Endothelial cell (in vitro differentiated cells): Measurements from ENCODE around the gene IL1RAPL1. TPM values are rescaled to one million over a fixed set of nuclear protein-coding genes. Genes with fewer than 3 reads are reported as not detected.

ENCODE experiments used
- DNase-seq: peaks from one replicate; pipeline ENCODE4 v3.0.0; 2021; ENCODE audit warnings: low spot score
- H3K27ac Mint-ChIP-seq: one replicate; pipeline ENCODE4 v1.8.0; 2021; ENCODE audit warnings: mixed read lengths, inconsistent platforms; ENCODE audit not compliant: unreplicated experiment
- H3K27me3 Mint-ChIP-seq: one replicate; pipeline ENCODE4 v1.8.0; 2021; ENCODE audit warnings: mild to moderate bottlenecking, moderate library complexity, mixed read lengths, inconsistent platforms; ENCODE audit not compliant: unreplicated experiment
- H3K36me3 Mint-ChIP-seq: one replicate; pipeline ENCODE4 v1.8.0; 2021; ENCODE audit warnings: mild to moderate bottlenecking, low read depth, mixed read lengths, inconsistent platforms; ENCODE audit not compliant: unreplicated experiment
- H3K4me1 Mint-ChIP-seq: one replicate; pipeline ENCODE4 v1.8.0; 2021; ENCODE audit warnings: mild to moderate bottlenecking, mixed read lengths, inconsistent platforms; ENCODE audit not compliant: unreplicated experiment
- H3K4me3 Mint-ChIP-seq: one replicate; pipeline ENCODE4 v1.8.0; 2021; ENCODE audit warnings: mild to moderate bottlenecking, mixed read lengths, inconsistent platforms; ENCODE audit not compliant: unreplicated experiment
- H3K9me3 Mint-ChIP-seq: one replicate; pipeline ENCODE4 v1.8.0; 2021; ENCODE audit warnings: mixed read lengths, inconsistent platforms; ENCODE audit not compliant: unreplicated experiment
- CTCF ChIP-seq: fragments of 200-600 bp; sonication (generic); IDR thresholded peaks from one replicate; pipeline ENCODE4 v1.5.0; 2021; ENCODE audit warnings: antibody characterized with exemption; ENCODE audit not compliant: unreplicated experiment
- total RNA-seq: library from RNA; stranded (reverse); fragmentation: NEBNext Ultra II Directional; extraction: Animal tissue kit (Norgen Biotek cat#: 25700); gene quantifications from one replicate; pipeline ENCODE4 v1.2.1, GENCODE V29; 2021; ENCODE audit not compliant: unreplicated experiment

Gene IL1RAPL1
- total RNA-seq, 1 donor from 2014 or later, result 0.18 TPM

DNA sequence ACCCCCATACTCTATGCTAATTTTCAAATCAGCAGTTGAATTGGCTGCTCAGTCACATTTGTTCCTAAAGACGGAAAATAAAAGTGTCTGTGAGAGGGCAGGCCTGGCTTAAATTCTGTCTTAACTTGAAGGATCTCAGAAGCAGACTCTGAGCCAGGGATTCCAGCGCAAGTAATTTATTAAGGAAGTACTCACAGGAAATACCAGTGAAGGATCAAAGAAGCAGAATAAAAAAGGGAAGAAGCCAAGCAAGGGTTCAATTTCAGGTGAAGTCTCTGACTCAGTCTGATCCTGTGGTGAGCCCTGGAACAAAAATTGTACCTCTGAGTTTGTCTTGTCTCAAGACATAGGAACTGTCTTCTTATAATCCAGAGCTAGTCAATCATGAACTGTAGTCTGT, 52.2 kb downstream of the IL1RAPL1 start:
- H3K27me3 Mint-ChIP-seq, result no peaks in the 10 kb centered on the region
- H3K4me3 Mint-ChIP-seq, result no peak overlapping the region
- no peak for TF ChIP-seq CTCF
- H3K4me1 Mint-ChIP-seq, result no peaks in the 10 kb centered on the region
- no peaks in the 10 kb centered on the region for H3K9me3 Mint-ChIP-seq
- no peaks in the 10 kb centered on the region for H3K36me3 Mint-ChIP-seq
- DNase-seq, result no peak
- no peak overlapping the region for H3K27ac Mint-ChIP-seq

- Mint-ChIP-seq H3K9me3 (no peaks in the 10 kb centered on the region), H3K4me3 (no peak overlapping the region), H3K36me3 (no peaks in the 10 kb centered on the region), H3K27me3 (no peaks in the 10 kb centered on the region), H3K4me1 (no peaks in the 10 kb centered on the region), H3K27ac (no peak overlapping the region)
- no peak for DNase-seq
- TF ChIP-seq CTCF, result no peak
These were observed 62.3 kb downstream of the IL1RAPL1 start for GRCh38 chrX:28649541-28649940.

DNA sequence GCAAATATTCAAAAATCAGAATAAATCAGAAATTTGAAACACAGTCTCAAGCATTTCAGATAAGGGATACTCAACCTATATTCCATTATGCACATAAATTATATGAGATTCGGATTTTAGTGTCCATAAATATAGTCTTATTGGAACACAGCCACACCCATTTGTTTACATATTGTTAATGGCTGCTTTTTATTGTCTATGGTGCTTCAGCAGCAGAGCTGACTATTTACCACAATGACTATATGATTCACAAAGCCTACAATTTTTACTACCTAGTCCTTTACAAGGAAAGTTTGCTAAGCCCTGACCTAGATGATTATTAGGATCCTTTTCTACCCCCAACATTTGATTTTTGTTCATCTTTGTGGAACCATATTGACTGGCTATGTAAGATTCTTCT, 63.9 kb downstream of the IL1RAPL1 start:
- no peak overlapping the region for H3K27ac Mint-ChIP-seq
- H3K4me1 Mint-ChIP-seq, result no peaks in the 10 kb centered on the region
- no peak for TF ChIP-seq CTCF
- DNase-seq, result no peak
- no peak overlapping the region for H3K4me3 Mint-ChIP-seq
- no peaks in the 10 kb centered on the region for H3K27me3 Mint-ChIP-seq
- no peaks in the 10 kb centered on the region for H3K36me3 Mint-ChIP-seq
- H3K9me3 Mint-ChIP-seq, result no peaks in the 10 kb centered on the region

DNA sequence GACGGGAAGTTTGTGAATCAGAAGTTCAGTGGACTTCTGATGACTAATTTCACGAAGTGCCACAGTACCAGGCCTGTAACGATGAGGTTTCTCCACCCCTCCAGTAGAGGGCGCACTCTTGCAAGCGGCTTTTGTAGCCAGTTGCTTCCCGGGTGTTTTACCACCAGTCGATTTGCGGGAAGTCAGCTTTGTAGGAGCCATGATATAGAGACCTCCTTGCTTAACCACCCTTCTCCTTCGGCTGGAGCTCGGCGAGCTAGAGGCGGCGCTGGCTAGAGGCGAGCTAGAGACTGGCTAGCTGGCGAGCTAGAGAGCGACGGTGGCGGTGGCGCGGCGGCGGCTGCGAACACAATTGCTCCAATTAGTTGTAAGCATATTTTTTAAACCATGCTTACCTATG, 72.0 kb downstream of the IL1RAPL1 start:
- no peaks in the 10 kb centered on the region for H3K36me3 Mint-ChIP-seq
- peak; percentile 55 for TF ChIP-seq CTCF
- no peaks in the 10 kb centered on the region for H3K4me1 Mint-ChIP-seq
- H3K27me3 Mint-ChIP-seq, result no peaks in the 10 kb centered on the region
- H3K27ac Mint-ChIP-seq, result no peak overlapping the region
- H3K4me3 Mint-ChIP-seq, result no peak overlapping the region
- H3K9me3 Mint-ChIP-seq, result no peaks in the 10 kb centered on the region
- peak; percentile 3 for DNase-seq

- no peak overlapping the region for H3K4me3 Mint-ChIP-seq
- no peak for TF ChIP-seq CTCF
- no peak for DNase-seq
- no peak overlapping the region for H3K27ac Mint-ChIP-seq
- no peaks in the 10 kb centered on the region for H3K9me3 Mint-ChIP-seq
- no peaks in the 10 kb centered on the region for H3K4me1 Mint-ChIP-seq
- no peaks in the 10 kb centered on the region for H3K27me3 Mint-ChIP-seq
- no peaks in the 10 kb centered on the region for H3K36me3 Mint-ChIP-seq
These were observed 78.5 kb downstream of the IL1RAPL1 start for GRCh38 chrX:28665778-28666177.
